Skeletal muscle satellite cell (primary cell): Measurements from ENCODE around the gene PLEKHA4.

ENCODE experiments used
- H3K27me3 ChIP-seq: 2 replicates; pipeline ENCODE4 v1.7.0; 2013; ENCODE audit warnings: low read length; ENCODE audit not compliant: control insufficient read depth, insufficient read depth
- H3K36me3 ChIP-seq: 2 replicates; pipeline ENCODE4 v1.7.0; 2013; ENCODE audit warnings: mild to moderate bottlenecking, control low read depth, low read length; ENCODE audit not compliant: insufficient read depth
- H3K4me1 ChIP-seq: 2 replicates; pipeline ENCODE4 v1.7.0; 2013; ENCODE audit warnings: low read length; ENCODE audit not compliant: control insufficient read depth, insufficient read depth
- H3K4me2 ChIP-seq: 2 replicates; pipeline ENCODE4 v1.7.0; 2013; ENCODE audit warnings: mild to moderate bottlenecking, low read length
- H3K4me3 ChIP-seq: 2 replicates; pipeline ENCODE4 v1.7.0; 2013; ENCODE audit warnings: low read length
- H3K9ac ChIP-seq: 2 replicates; pipeline ENCODE4 v1.7.0; 2013; ENCODE audit warnings: mild to moderate bottlenecking, low read depth, low read length, moderate library complexity
- H3K9me3 ChIP-seq: replicated peaks from 2 replicates; pipeline ENCODE4 v1.7.0; 2013; ENCODE audit warnings: mild to moderate bottlenecking, control low read depth, low read length

The PLEKHA4 gene

DNA sequence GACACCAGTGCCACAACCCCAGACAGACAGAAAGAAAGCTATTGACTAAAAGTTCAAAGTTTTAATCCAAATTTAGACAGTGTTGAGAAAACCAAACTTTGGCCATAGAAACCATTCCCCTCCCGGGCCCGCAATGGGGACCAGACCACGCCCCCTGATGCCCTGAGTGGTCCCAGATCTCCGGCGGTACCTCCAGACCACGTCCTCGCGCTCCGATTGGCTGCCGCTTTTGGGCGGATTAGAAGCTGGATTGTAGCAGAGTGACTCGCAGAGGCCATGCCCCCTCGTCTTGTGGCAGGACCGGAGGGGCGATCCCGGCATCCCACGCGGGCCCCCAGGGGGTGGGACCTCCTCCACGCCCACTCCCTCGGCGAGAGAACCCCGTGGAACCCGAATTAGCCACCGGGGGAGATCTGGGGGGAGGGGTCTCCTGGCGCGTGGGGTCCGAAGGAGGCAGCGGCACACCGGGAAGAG is 31.3 kb downstream of the PLEKHA4 start:
- peaks cover 13% of the 10 kb centered on the region for H3K4me1 ChIP-seq
- no peaks in the 10 kb centered on the region for H3K9me3 ChIP-seq
- peaks cover 3% of the 10 kb centered on the region for H3K36me3 ChIP-seq
- H3K27me3 ChIP-seq, result no peaks in the 10 kb centered on the region
- H3K4me3 ChIP-seq, result peak overlapping the region; percentile 58
- H3K9ac ChIP-seq, result peak overlapping the region; percentile 16
- H3K4me2 ChIP-seq, result peak overlapping the region; percentile 57

DNA sequence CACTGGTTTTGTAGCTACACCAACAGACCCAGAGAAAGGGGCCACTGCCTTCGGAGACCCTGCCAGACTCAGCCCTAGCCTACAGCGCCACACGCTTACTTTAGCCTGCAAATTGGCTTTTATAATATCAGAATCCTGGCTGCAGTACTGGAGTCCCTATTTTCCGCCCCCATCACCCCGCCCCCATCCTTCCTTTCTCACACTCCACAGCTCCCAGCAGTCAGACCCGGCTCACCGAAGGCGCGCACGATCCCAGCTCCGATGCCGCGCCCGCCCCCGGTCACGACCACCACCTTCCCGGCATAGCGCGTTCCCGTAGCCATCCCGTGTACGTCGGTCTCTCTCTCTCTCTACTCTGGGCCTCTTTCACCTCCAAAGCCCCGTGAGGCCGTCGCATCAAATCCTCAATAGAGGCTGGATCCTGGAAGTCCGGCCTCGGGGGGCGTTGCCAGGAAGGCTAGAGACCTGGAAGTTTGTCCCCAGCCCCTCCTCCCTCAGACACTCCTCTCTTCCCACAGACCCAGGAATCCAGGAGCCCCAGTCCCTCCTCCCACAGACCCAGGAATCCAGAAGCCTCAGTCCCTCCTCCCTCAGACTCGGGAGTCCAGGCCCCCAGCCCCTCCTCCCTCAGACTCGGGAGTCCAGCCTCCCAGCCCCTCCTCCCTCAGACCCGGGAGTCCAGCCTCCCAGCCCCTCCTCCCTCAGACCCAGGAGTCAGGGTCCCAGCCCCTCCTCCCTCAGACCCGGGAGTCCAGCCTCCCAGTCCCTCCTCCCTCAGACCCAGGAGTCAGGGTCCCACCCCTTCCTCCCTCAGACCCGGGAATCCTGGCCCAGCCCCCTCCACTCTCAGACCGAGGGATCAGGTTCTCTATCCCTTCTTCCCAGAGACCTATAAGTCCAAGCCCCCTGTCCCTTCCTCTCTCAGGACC is 32.1 kb downstream of the PLEKHA4 start, which contains the start of gene HSD17B14:
Gene HSD17B14, minus strand, starts transcription at position 403 of the 929 bp plus-strand sequence. Its CDS starts 80 bp downstream, at position 323.
- Histone ChIP-seq H3K9me3 (no peaks in the 10 kb centered on the region), H3K27me3 (no peaks in the 10 kb centered on the region), H3K36me3 (peaks cover 3% of the 10 kb centered on the region), H3K9ac (peak within 1 kb of the TSS; percentile 49), H3K4me1 (peaks cover 13% of the 10 kb centered on the region), H3K4me2 (peak within 1 kb of the TSS; percentile 57), H3K4me3 (peak within 1 kb of the TSS; percentile 58)

DNA sequence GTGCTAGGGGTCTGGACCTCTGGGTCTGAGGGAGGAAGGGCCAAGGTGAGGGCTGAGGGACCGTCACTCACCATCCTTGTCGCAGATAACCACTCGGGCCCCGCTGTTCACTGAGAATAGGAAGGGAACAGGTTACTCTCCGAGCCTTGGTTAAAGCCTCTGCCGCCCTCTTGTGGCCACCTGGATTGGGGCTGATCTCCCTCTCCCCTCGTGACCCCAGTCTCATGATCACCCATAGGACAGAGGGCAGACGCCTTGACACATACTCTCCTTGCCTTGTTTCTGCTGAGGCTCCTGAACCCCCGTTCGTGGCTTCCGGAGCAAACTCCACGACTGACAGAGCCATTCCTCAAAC is 32.7 kb downstream of the PLEKHA4 start:
- Histone ChIP-seq H3K9me3 (no peaks in the 10 kb centered on the region), H3K9ac (peak overlapping the region; percentile 49), H3K4me3 (peak overlapping the region; percentile 43), H3K4me1 (peaks cover 13% of the 10 kb centered on the region), H3K36me3 (peaks cover 3% of the 10 kb centered on the region), H3K4me2 (peak overlapping the region; percentile 57), H3K27me3 (no peaks in the 10 kb centered on the region)

DNA sequence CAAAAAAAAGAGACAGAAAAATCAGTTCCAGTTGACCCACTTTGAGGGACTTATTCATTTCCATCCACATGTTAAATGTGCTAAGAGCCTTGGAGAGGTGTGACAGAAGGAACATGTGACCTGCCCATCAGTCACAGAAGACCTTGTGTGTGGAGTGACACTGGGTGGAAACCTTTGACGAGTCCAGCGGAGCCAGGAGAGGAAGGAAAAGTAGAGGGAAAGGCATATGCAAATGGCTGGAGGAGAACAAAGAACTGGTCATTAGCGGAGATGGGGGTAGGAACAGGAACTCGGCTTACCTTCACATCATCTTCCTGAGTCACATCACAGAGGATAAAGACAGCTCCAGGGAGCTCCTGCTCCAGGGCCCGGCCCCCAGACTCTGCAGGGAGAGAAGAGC is 34.4 kb downstream of the PLEKHA4 start:
- Histone ChIP-seq H3K36me3 (peaks cover 3% of the 10 kb centered on the region), H3K4me3 (no peak overlapping the region), H3K27me3 (no peaks in the 10 kb centered on the region), H3K9me3 (no peaks in the 10 kb centered on the region), H3K4me1 (peaks cover 13% of the 10 kb centered on the region), H3K9ac (no peak overlapping the region), H3K4me2 (no peak overlapping the region)

DNA sequence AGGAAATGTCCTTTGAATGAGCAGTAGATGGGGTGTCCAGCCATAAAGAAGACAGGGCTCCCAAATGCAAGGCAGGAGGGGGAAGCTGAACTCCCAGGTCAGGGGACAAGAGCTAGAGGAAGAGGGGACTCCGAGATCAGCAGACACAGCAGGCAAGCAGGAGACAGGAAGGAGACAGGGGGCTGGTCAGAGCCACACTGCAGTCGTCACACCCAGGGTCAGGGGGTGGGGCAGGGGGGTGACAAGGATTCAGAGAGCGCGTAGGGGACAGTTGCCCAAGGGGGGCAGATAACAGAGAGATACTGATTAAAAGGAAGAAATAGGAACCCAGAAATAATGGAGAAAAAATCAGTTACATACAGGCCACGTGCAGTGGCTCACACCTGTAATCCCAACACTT is 35.4 kb downstream of the PLEKHA4 start:
- Histone ChIP-seq H3K4me2 (no peak overlapping the region), H3K27me3 (no peaks in the 10 kb centered on the region), H3K9ac (no peak overlapping the region), H3K4me1 (peaks cover 13% of the 10 kb centered on the region), H3K36me3 (peaks cover 3% of the 10 kb centered on the region), H3K9me3 (no peaks in the 10 kb centered on the region), H3K4me3 (no peak overlapping the region)

DNA sequence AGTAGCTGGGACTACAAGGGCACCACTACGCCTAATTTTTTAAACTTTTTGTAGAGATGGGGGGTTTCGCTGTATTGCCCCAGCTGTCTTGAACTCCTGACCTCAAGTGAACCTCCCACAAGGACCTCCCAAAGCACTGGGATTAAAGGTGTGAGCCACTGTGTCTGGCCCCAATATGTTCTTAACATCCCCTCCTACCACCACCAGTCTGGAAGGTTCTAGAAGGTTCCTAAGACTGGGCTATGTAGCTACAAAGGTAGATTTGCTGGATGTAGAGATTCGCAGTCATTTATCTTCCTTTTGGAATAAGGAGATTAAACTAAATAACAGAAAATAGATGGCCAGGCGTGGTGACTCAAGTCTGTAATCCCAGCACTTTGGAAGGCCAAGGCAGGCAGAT is 37.5 kb downstream of the PLEKHA4 start:
- H3K27me3 ChIP-seq, result no peaks in the 10 kb centered on the region
- H3K9ac ChIP-seq, result no peak overlapping the region
- H3K4me3 ChIP-seq, result no peak overlapping the region
- peaks cover 3% of the 10 kb centered on the region for H3K36me3 ChIP-seq
- no peaks in the 10 kb centered on the region for H3K9me3 ChIP-seq
- no peak overlapping the region for H3K4me2 ChIP-seq
- peaks cover 2% of the 10 kb centered on the region for H3K4me1 ChIP-seq

DNA sequence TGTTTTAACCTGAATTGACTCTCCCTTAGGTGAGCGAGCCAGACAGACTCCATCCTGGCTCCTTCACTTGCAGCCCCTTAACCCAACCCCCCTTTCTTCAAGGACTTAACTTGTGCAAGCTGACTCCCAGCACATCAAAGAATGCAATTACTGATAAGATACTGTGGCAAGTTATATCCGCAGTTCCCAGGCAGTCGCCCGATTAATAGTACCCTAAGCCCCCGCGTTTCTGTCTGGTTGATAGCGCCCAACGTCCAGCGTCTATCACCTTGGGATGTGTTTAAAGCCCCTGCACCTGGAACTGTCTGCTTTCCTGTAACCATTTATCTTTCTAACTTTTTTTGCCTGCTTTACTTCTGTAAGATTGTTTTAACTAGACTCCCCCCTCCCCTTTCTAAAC is 38.3 kb downstream of the PLEKHA4 start:
- Histone ChIP-seq H3K27me3 (no peaks in the 10 kb centered on the region), H3K4me2 (no peak overlapping the region), H3K4me3 (no peak overlapping the region), H3K36me3 (peaks cover 3% of the 10 kb centered on the region), H3K9ac (no peak overlapping the region), H3K9me3 (no peaks in the 10 kb centered on the region), H3K4me1 (no peaks in the 10 kb centered on the region)

DNA sequence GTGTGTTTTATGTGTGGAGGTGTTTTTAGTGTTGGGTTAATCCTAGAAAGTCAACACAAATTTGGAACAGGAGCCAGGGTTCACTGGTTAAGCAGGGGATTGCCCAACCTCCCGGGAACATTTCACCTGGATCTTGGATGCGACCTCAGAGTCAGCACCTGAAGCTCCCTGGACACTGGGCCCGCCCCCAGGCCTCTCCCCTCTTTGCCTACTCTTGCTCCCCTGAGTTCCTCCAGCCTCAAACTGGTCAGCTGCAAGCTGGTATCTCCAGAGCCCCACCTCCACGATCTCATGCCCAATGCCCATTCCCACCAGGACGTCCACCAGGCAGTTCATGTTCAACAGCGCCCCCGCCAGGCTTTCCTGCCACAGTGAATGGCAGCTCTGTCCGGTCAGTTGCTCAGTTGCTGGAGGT is 41.8 kb downstream of the PLEKHA4 start:
- no peaks in the 10 kb centered on the region for H3K27me3 ChIP-seq
- H3K36me3 ChIP-seq, result no peaks in the 10 kb centered on the region
- H3K4me3 ChIP-seq, result no peak overlapping the region
- no peaks in the 10 kb centered on the region for H3K4me1 ChIP-seq
- no peak overlapping the region for H3K9ac ChIP-seq
- no peak overlapping the region for H3K4me2 ChIP-seq
- no peaks in the 10 kb centered on the region for H3K9me3 ChIP-seq

DNA sequence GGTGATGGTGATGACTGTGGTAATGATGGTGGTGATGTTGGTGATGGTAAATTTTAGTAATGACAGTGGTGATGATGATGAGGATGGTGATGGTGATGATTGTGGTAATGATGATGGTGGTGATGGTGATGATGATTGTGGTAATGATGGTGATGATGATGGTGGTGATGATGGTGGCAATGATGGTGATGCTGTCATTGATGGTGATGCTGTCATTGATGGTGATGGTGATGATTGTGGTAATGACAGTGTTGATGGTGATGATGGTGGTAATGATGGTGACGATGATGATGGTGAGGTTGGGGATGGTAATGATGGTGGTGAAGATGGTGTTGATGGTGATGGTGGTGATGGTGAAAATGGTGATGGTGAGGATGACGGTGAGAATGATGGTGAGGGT is 45.9 kb downstream of the PLEKHA4 start:
- no peak overlapping the region for H3K9ac ChIP-seq
- no peaks in the 10 kb centered on the region for H3K27me3 ChIP-seq
- H3K4me1 ChIP-seq, result peaks cover 10% of the 10 kb centered on the region
- no peak overlapping the region for H3K4me3 ChIP-seq
- no peaks in the 10 kb centered on the region for H3K36me3 ChIP-seq
- H3K4me2 ChIP-seq, result no peak overlapping the region
- H3K9me3 ChIP-seq, result no peaks in the 10 kb centered on the region

DNA sequence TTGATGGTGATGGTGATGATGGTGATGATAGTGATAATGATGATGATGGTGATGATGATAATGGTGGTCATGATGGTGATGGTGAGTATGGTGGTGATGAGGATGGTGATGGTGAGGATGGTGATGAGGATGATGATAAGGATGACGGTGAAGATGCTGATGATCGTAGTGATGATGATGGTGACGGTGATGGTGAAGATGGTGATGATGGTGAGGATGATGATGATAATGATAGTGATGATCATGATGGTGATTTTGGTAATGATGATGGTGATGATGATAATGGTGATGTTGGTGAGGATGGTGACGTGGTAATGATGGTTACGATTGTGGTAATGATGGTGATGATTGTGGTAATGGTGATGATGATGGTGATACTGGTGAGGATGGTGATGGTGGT is 46.8 kb downstream of the PLEKHA4 start:
- H3K36me3 ChIP-seq, result no peaks in the 10 kb centered on the region
- H3K27me3 ChIP-seq, result no peaks in the 10 kb centered on the region
- H3K9me3 ChIP-seq, result no peaks in the 10 kb centered on the region
- no peak overlapping the region for H3K4me2 ChIP-seq
- no peak overlapping the region for H3K9ac ChIP-seq
- H3K4me3 ChIP-seq, result no peak overlapping the region
- peaks cover 10% of the 10 kb centered on the region for H3K4me1 ChIP-seq

DNA sequence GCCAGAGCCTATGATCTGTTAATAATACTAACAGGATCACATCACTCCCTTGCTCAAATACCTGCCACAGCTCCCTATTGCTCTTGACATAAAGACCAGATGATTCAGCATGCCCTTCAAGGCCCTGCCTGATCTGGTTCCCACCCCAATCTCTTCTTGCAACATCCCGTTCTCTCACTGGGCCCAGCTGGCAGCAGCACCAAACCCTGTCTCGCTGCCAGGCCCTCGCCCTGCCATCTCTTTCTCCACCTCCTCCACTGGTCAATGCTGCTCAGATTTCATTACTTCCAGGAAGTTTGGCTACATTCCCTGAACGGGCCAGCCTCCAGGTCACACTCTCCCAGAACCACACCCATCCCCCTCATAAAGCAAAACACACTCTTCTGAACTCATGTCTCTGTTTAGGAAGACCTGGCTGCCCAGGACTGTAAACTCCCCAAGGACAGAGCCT is 49.0 kb downstream of the PLEKHA4 start:
- Histone ChIP-seq H3K36me3 (no peaks in the 10 kb centered on the region), H3K9ac (no peak overlapping the region), H3K4me3 (no peak overlapping the region), H3K27me3 (no peaks in the 10 kb centered on the region), H3K9me3 (no peaks in the 10 kb centered on the region), H3K4me2 (peak overlapping the region; percentile 11), H3K4me1 (peaks cover 10% of the 10 kb centered on the region)
